HG02981 (cell line): ENCODE data around the gene BNC2.
"Not testable (repeated sequence)": the region's sequence is repeated elsewhere in the genome, so short reads cannot be mapped to it uniquely, and the experiment has no call there.

ENCODE experiments used
- ATAC-seq: cut with Tn5 transposase; IDR thresholded peaks from one replicate; pipeline ENCODE4 v1.9.1; 2021; ENCODE audit warnings: mild to moderate bottlenecking, moderate library complexity; ENCODE audit not compliant: unreplicated experiment

Gene BNC2

DNA sequence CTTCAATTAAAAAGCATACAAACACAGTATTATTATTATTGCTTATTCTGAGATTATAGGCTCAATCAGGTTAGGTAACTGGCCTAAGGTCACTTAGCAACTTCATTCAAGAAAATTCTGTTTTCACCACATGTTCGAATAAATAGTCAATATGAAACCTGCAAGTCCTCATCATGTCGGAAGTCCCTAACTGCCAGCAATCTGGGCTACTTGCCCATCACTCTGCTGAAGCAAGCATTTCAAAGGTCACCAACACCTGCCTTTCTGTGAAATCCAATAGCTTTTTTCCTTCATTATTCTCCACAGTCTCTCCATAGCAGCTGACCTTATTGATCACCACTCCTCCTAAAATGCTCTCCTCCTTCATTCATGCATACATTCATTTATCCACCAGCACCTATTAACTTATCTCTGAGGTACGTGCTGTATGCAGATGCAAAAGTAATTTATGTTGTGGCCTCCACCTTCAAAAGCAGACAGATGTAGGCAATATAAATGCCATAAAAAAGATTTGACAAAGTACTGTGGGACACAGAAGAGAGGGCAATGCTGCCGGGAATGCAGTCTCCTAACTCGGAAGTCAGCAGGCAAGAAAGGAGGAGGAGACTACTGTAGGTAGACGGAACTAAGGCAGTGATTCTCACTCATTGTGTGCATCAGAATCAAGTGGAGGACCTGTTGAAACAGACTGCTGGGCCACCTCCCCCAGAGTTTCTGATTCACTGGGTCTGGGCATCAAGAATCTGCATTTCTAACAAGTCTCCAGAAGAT lies 310.9 kb downstream of the BNC2 start:
- ATAC-seq: no peak

DNA sequence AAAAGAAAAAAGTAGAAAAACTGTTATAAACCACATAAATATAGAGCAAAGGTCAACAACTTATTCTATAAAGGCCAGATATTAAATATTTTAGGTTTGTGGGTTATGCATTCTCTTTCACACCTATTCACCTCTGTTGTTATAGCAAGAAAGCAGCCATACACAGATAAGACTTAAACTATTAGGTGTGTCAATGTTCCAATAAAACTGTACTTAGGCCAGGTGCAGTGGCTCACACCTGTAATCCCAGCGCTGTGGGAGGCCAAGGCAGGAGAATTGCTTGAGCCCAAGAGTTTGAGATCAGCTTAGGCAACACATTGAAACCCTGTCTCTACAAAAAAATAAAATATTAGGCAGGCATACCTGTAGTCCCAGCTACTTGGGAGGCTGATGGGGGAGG lies 314.7 kb downstream of the BNC2 start:
- no peak for ATAC-seq

DNA sequence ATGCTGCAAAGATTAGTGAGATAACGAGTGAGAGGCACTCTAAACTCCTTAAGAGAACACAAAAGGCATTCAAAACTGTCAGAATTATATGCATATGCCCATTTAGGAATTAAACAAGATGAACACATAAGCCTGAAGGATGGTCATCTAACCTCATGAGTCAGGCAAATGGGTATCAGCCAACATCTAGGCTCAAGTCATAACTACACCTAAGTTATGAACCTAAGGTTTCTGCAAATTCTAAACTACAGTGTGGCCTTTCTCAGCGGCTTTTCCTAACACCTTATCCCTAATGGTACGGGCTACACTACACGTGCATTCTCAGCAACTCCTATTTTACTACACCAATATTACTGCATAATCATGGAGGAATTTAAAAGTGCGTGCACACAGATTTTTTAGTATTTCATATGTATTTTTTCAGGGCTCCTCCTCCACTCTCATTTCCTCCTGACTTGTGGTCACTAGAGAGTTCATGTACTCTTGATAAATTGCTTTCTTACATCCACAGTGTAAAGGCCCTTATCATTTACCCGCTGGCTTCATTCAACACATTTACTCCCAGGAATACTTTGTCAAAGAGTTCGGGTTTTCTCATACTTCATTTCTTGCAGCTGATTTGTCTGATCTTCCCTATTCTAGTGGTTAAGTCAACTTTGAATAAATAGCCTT lies 316.5 kb downstream of the BNC2 start:
- ATAC-seq: no peak

DNA sequence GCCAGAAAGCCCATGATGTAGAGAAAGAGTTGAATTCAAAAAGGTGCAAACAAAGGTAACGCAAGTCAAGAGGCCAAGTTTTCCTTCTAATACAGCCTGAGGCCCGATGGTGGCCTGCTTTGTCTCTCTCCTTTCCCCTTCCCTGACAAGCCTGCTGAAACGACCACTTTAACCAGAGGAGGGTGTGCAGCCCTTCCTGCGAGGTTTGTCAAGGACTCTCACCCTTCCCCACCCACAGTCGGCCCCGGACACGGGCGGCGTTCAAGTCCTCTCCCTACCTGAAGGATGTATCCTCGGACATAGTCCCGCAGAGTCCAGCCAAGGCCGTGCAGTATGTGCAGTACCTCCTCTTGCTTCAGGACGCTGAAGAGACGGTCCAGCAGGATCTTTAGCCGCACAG lies 318.2 kb downstream of the BNC2 start:
- no peak for ATAC-seq

DNA sequence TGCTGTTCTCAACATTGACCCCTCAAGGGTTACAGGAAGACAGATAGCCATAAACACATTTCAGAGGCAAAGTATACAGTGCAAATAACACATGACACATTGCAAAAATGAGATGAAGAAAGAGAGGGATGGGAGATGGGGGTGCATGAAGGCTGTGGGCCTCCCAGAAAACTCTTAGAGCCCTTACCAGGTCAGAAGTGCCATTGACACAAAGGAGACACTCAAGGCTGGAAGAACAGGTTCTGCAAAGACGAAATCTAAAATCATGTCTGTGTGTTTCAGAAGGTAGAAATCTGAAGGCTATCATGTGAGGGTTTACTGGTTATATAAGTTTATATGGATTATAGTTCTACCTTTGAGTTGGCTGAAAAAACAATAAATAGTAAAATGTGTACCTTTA lies 318.8 kb downstream of the BNC2 start:
- no peak for ATAC-seq

DNA sequence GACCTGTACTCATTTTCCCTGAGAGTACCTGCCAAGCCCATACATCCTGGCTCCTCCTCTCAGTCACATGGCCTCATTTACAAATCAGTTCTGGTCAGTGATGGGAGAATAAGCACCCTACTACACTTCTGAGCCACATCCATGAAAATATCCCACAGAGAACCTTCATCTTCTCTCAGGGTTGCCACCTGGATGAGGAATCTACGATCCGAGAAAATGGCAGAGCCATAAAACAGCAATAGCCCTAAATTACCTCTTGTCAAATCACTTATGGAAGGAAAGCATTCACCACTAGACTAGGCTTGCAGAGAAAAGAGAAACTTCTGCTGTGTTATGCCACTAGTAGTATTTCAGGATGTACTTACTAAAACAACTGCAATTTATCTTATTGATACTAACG lies 324.8 kb downstream of the BNC2 start:
- no peak for ATAC-seq

DNA sequence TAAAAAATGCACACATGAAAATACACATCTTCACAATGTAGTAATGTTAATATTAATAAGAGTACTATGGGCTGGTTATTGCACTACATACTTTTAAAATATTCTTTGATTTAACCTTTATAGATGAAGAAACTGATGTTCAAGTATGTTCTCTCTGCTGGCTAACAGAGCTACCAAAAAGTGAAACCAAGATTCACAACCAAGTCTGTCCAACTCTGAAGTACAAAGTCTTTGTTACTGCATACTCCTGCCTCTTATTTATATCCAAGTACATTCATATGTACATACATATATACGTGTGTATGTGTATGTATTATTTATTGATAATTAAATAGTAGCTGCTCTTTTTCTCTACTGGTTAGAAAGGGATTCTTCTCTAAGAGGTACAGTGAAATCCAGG lies 325.6 kb downstream of the BNC2 start:
- no peak for ATAC-seq

DNA sequence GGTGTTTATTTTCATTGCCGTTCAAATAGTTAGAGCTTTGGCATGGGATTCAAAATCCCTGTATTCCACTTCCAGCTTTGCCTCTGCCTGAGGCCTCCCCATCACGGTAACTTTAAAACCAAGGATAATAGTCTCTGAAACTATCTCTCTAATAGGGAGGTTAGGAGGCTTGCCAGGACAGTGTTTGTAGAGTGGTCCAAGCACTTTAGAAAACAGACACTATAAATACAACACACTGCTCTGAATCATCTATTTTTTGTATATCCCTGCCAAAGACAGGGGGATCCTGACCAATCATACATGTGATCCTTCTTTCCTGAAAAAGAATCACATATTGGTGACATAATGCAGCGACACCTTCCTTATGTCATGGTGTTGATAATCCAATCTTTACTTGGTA lies 326.8 kb downstream of the BNC2 start:
- no peak for ATAC-seq

DNA sequence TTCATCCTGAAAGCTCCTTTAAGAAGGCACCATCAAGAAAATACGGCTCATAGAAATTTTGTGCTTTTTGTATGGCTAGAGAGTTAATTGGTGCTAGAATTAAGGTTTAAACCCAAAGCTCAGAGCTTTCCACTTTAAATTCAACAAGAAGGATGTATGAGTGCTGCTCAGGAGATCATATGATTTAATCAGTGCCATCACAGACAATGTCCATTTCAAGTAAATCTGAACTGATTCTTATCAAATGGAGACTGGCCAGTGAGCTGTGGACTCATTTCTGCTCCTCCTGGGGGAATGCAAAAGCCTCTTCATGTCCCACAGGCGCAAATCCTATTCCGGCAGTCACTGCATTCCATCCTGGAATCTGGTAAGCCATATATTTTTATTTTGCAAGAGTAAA lies 327.2 kb downstream of the BNC2 start:
- ATAC-seq: no peak

DNA sequence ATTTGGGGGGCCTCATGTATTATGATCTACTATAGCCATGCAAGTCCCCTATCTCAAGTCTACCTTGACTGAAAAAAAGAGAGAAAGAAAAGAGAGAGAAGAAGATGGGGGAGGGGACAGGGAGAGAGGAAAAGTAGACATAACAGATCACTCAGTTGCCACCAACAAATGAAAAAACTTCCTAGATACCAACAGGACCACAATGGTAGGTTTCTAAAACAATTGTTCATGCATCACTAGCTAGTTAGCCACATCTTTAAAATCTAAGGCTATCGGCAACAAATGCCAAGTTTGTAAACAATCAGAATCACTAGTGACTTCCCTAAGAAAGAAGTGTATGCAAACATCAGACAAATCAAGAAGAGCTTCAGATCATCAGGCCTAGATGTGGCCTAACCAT lies 328.2 kb downstream of the BNC2 start:
- ATAC-seq: no peak

DNA sequence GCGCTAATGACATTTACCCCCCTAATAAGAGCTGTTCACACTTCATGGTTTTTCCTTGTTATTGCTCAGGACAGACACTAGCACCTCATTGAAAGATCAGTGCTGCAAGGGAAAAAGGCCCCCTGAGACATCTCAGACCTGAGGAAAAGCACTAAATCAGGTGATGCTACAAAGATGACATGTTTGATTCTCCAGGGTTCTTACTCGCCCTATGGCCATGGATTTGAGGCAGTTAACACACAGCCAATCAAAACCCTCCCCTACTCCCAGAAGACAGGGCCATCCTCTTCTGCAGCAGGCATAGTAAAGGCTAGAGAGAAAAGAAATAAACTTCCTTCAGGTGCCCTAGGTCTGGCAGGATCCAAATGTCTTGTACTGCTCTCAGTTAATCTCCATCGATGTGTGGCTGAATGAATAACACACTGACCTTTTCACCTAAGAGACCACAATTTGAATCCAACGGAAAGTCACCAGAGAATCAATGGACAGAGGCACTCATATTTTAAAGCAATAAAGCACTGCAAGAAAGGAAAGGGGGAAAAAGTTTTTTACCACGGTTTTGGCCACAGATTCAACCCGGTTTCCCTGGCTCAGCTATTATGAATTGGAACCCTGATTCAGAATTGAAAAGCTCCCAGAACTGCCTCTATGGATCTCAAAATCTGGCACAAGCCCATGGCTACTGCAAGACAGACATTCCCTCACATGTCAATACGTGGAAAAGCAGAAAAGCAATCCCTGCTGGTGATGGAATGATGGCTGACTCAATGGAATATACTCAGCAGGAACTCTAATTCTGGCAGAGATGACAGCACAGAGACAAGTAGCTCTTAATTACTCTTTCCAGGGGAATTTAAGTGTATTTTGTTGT lies 329.5 kb downstream of the BNC2 start:
- no peak for ATAC-seq

DNA sequence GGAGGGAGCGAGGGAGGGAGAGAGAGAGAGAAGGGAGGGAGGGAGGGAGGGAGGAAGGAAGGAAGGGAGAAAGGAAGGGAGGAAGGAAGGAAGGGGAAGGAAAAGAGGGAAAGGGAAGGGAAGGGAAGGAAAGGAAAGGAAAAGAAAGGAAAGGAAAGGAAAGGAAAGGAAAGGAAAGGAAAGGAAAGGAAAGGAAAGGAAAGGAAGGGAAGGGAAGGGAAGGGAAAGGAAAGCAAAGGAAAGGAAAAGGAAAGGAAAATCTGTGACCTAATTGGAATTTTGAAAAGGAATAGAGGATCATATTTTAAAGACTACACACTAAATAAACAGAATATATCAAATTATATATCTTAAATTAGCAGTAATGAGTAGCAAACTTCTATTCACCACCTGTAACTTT lies 330.8 kb downstream of the BNC2 start:
- ATAC-seq: not testable (repeated sequence)

DNA sequence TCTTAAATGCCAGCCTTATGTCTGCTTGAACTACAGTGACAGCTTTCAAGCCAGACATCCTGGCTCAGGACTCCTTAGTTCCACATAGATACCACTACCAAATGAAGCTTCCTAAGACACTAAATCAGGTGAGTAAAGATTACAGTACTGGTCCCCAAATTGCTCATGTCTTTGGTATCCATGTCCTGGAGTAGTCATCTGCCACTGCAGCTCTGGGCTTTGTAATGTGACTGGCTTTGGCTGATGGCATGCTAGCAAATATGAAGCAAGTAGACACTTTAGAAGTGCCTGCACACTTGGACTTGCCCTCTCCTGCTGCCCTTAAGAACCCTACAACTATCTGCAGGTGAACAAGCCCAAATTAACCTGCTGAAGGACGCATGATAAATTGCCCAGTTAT lies 334.9 kb downstream of the BNC2 start:
- no peak for ATAC-seq

DNA sequence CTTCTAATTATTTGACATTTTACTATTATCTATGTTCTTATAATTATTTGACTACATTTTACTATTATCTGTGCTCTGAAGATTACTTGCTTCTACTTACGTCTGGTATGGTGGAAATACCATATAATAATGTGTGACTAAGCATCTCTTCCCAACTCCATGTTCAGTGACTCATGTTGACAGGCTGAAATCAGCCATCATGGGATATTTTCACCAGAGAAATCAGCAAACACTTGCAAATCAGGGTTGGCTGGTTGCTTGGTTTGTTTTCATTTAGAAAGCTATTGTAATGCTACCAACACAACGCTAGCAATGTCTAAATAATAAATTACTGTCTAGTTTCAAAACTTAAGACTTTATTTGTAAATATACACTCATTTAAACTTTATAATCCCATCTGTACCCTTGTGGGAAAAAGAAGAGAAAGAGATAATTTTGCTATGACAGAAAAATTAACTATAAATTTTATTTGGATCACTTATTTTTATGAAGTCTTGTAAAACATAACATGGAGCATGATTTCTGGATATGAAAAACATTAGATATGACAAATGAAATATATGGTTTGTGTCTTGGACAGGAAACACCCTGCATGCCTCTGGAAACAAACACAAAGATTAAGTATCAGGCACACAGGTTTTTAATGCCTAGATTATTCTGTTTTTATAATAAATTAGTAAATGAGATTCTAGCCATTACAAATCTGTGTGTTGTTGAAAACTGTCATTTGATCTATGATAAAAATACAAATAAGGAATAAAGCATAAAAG lies 337.6 kb downstream of the BNC2 start:
- ATAC-seq: no peak

DNA sequence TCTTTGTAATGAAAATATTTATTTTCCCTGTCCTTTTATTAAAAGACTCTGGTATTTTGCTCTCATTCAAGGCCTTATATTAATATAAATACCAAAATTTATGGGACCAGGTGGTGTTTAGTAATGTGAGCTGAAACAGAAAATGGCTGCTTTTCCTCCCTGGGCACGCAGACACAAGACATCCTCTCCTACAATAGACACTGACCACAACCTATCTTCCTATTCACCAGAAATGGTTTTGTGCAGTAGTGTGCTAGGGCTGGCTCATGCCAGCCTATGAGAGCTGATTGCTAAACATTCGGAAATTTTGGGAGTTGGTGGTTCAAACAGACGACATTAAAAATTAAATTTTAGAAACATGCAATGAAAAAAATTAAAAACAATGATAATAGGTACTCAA lies 338.2 kb downstream of the BNC2 start:
- no peak for ATAC-seq

DNA sequence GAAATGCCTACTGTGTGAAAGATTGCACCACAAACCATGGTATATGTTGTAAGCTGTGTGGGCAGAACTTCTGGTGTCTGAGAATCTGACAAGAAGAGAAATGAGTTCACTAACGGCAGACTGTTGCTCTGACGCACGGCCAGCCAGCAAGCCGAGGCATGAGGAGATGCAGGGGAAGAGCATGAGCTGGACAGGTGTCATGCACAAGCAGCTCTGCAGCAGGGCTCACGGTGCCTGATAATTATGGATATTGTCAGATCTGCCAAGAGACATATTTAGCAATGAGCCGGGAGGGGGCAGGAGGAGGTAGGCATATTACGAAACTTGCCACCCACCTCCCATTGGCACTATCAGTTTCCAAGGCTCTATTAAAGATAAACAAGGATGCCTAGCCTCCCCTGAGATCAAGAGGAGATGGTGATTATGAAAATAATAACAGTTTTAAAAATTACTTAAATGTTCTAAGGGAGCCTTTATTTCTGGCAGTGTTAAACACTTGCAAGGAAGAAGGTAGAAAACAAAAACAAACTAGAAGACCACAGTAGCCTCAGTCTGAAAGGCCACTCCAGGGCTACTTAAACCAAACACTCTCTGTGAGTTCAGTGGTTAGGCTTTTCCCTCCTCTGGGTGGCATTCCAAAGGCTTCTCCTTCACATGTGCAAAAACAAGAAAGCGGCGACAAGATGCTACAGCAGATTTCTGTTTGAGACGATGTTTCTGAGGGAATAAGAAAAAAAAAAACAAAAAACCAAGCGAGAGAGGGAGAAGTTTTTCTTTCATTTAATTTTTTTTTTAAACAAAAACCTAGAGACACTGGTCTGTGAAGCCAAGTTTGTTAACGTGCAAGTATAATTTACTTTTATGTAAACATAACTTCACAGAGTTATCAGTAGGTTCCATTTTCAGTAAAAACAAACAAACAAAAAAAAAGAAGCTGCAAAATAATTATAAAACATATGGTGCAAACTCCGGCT lies 339.5 kb downstream of the BNC2 start:
- no peak for ATAC-seq

DNA sequence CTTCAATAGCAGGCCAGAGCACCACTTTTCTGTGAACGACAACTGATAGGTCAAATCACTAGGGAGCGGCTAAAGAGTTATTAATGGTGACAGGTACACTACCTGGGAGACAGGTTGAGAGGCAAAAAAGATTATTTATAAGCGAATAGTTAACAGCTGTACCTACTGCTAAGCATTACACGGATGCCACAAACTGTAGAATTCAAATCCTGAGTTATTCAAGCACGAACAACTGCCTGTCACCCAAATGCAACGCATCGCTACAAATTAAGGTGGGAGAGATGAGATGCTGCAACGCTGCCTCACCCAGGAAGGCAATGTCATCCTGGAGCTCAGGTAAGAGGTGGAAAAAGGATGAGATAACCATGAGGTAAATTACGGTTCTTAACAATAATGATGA lies 342.9 kb downstream of the BNC2 start:
- no peak for ATAC-seq

DNA sequence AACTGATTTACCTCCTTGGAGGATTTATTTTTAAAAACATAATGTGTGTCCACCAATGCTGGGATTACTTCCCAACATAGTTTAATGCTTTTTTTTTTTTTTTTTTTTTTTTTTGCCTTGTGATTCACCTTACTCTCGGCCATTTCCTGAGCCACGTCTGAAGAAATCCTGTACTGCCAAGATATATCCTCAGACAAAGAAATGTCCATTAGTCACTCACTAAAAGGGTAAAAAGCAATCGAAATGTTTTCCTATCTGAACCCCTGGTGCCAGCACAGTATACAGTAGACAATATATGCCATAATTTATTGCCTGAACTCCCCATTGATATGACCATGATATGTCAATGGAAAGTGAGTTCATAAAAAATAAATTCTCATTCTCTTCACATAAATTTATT lies 344.1 kb downstream of the BNC2 start:
- no peak for ATAC-seq

DNA sequence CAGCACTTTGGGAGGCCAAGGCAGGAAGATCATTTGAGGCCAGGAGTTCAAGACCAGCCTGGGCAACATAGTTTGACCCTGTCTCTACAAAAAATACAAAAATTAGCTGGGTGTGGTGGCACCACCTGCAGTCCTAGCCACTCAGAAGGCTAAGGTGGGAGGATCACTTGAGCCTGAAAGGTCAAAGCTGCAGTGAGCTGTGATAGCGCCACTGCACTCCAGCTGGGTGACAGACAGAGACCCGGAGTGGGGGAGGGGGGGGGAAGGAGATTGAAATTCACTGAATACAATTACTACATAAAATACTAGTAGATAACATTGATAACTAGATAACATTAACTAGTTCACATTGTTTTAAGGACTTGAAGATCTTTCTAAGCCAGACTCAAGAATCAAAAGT lies 345.6 kb downstream of the BNC2 start:
- ATAC-seq: no peak

DNA sequence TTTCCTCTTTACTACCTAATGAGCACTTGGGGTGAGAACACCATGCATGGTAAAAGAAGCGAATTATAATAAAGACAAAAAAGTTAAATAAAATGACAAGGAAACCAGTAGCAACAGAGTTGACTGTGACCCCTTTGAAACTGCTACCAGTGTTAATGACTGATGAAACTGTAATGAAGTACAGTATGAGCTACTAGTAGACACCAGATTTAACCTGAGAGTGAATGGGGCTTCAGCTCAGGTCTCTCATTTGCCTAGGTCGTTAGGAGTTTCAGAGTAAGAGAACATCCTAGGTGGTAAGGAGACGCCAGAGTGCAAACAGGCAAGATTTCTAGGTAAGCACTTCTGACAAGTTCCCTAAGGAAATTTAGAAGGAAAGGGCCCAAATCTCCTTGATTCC lies 346.4 kb downstream of the BNC2 start:
- ATAC-seq: no peak
